Measurements from ENCODE around the gene LIMCH1.

DNA sequence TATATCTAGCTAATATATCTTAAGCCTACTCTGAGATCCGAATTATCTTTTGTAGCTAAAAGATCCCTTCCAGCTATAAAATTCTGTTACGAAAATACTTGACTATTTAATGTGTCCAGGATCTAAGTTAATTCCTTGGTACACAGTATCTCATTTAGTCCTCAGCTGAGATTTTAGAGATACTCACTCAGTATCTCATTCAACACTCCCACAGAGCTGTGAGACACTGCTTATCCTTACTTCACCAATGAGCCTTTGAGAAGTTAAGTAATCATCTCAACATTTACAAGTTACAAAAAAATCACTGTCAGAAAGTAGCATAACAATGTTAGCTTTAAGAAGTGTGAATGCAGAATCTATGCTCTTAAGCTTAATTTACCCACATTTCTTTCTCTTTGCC lies 76.6 kb downstream of the LIMCH1 start:
- no peak for TF ChIP-seq POLR2A (IDR thresholded peaks at IDR 0.05)
- TF ChIP-seq, protein P1, sequence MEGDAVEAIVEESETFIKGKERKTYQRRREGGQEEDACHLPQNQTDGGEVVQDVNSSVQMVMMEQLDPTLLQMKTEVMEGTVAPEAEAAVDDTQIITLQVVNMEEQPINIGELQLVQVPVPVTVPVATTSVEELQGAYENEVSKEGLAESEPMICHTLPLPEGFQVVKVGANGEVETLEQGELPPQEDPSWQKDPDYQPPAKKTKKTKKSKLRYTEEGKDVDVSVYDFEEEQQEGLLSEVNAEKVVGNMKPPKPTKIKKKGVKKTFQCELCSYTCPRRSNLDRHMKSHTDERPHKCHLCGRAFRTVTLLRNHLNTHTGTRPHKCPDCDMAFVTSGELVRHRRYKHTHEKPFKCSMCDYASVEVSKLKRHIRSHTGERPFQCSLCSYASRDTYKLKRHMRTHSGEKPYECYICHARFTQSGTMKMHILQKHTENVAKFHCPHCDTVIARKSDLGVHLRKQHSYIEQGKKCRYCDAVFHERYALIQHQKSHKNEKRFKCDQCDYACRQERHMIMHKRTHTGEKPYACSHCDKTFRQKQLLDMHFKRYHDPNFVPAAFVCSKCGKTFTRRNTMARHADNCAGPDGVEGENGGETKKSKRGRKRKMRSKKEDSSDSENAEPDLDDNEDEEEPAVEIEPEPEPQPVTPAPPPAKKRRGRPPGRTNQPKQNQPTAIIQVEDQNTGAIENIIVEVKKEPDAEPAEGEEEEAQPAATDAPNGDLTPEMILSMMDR (IDR thresholded peaks at IDR 0.05) = no peak
